ENCODE results near the gene ARHGAP9.
"Not testable (repeated sequence)": the region's sequence is repeated elsewhere in the genome, so short reads cannot be mapped to it uniquely, and the experiment has no call there.

ARHGAP9 gene

DNA sequence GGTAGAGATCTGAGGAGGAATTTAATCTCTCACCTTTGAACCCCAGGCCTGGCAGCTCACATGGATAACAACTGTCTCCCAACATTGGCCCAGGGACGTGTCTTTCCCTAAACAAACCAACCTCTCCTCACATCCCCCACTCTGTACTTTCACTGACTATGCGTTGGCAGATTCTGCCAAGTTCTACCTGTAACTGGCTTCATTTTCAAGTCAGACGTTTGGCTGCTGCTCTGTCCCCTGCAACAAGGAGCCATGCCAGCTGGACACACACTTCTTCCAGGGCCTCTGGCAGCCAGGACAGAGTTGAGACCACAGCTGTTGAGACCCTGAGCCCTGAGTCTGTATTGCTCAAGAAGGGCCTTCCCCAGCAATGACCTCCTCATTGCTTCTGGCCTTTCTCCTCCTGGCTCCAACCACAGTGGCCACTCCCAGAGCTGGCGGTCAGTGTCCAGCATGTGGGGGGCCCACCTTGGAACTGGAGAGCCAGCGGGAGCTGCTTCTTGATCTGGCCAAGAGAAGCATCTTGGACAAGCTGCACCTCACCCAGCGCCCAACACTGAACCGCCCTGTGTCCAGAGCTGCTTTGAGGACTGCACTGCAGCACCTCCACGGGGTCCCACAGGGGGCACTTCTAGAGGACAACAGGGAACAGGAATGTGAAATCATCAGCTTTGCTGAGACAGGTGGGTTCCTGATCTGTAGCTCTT is 45.0 kb downstream of the ARHGAP9 start, which contains the start of gene INHBC:
INHBC (plus strand) TSS at position 268 of the 707 bp plus-strand sequence; CDS start at position 371, 103 bp downstream.
- no peak for DNase-seq (ENCODE audit: low read depth)

DNA sequence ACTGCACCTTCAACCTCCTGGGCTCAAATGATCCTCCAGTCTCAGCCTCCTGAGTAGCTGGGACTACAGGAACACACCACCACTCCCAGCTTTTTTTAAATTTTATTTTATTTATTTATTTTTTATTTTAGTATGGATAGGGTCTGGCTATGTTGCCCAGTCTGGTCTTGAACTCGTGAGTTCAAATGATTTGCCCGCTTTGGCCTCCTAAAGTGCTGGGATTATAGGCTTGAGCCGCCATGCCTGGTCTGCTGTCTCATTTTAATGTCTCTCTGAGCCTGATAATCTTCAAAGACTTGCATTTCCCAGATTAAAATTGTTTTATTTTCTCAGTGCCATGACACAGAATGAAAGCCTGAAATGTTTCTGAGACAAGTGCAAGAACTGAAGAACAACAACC is 46.3 kb downstream of the ARHGAP9 start:
- no peak for DNase-seq (ENCODE audit: low read depth)

DNA sequence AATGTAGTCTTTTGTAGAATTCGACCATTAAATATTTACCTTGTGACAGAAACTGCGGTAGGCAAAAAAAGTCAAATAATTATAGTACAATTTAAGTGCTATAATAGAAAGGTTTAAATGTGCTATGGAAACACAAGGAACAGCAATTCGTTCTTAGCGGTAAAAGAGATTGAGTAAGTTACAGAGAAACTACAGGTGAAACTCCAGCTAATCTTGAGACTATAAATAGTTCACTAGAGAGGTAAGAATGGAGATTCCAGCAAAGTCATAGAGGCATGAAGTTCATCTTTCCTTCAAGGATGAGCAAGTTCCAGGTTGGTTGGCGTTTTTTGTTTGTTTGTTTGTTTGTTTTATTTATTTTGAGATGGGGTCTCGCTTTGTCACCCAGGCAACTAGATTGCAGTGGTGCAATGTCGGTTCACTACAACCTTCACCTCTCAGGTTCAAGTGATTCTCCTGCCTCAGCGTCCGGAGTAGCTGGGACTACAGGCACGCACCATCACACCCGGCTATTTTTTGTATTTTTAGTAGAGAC is 47.9 kb downstream of the ARHGAP9 start:
- DNase-seq (ENCODE audit: low read depth): no peak

DNA sequence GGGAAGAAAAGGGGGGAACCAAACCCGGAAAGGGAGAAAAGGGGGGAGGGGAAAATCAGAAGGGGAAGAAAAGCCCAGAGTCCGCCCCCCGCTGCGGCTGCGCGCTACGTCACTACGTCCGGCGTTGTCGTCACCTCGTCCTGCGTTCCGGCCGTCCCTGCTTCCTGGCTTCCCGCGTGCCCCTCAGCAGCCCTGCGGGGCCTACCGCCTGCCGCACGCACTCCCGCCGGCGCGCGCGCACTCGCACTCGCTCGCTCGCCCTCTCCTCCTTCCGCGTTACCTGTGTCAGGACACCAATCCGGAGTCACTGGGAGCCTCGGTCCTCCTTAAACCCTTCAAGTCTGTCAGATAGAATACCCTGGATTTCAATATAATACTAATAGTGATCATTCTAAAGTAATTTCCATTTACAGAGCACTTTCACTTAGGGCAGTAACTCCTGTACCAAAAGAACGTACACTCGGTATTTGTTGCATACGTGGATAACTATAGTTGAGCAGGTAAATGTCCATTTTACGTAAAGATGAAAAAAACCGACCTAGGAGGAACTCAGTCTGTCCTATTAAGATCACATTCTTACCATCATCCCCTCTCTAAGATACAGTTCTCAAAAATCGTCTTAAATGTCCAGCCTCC is 48.6 kb downstream of the ARHGAP9 start, which contains the start of gene R3HDM2:
R3HDM2 (minus strand) TSS at position 113 of the 636 bp plus-strand sequence. CDS start 120,615 bp downstream, outside the sequence.
- DNase-seq (ENCODE audit: low read depth): peak; percentile 92

DNA sequence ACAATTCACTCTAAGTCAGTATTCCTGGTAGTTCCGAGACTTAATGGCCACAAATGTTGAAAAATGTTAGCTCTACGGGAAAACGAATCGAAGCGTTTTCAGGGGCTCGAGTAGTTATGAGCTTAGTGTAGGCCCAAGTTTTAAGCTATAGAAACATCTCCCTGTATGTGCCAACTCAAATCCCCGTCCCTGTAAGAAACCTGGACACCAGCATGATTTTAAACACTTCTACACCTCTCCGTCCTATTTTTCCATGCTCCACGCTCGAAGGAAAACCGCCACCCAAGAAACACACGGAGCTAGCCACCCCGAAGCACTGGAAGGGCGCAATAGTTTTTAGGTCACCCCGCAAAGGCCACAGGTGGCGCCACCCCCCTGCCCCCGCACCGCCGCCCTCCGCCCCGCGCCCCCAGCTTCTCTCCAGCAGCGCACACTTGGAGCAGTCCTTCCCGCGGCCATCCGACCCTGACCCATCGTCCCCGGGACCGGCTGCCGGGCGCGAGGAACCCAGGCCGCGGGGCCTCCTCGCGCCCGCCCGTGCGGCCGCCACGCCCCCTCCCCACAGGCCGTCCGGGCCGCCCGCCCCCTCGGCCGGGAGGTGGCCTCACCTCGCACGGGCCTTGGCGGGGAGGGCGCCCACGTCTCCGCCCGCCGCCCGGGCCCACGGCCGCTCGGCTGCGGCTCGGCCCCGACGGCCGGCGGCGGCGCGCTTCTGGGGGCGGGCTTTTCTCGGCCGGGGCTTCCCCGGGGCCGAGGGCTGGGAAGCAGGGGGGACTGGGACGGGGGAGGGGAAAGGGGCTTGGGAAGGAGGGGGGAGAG is 49.3 kb downstream of the ARHGAP9 start:
- peak; percentile 22 for DNase-seq (ENCODE audit: low read depth)

DNA sequence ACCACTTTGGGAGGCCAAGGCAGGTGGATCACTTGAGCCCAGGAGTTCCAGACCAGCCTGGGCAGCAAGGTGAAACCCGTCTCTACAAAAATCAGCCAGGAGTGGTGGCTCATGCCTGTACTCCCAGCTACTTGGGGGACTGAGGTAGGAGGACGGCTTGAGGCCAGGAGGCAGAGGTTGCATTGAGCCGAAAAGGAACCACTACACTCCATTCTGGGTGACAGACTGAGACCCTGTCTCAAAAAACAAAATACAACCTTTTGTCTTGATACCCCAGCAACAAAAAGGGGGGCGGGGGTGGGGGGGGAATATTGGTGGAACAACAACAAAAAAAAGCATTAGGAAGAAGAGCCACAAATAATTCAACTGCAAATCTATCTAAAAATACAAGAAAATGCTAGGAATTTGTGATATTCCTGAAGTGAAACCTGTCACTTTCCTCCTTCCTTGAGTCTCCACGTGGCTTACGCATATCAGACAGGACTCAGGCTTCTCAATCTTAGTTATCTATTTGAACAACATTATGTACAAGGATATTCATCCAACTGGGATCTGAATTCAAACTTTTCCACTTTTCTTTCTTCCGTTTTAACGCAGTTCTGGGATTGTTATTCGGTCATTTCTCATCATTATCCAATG is 50.1 kb downstream of the ARHGAP9 start:
- no peak for DNase-seq (ENCODE audit: low read depth)

DNA sequence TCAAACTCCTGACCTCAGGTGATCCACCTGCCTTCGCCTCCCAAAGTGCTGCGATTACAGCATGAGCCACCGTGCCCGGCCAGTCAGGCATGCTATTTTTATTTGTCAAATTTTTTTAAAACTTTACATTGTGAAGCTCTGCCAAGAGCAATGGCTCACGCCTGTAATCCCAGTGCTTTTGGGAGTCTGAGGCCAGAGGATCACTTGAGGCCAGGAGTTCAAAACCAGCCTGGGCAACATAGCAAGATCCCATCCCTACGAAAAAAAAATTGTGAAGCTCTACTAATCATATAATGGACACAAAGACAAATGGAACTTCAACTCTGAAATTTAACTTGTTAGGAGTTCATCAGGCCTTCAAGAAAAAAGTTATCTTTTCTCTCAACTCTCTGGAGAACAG is 50.7 kb downstream of the ARHGAP9 start:
- DNase-seq (ENCODE audit: low read depth): no peak

DNA sequence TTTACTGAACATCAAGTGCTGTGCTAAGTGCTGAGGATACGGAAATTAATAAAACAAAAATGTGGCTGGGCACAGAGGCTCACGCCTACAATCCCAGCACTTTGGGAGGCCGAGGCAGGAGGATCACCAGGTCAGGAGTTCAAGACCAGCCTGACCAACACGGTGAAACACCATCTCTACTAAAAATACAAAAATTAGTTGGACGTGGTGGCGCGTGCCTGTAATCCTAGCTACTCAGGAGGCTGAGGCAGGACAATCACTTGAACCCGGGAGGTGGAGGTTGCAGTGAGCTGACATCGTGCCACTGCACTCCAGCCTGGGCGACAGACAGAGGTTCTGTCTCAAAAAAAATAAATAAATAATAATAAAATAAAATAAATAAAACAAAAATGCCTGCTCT is 52.7 kb downstream of the ARHGAP9 start:
- DNase-seq (ENCODE audit: low read depth): not testable (repeated sequence)

Measured in activated gamma-delta T cell treated with anti-CD3 and anti-CD28 coated beads, Interleukin-2, amount 50 U/mL, for 16 hours (primary cell).